DND-41 (cell line): ENCODE data around the gene ADAMTS8.

ENCODE experiments used
- EZH2 ChIP-seq: IDR thresholded peaks from 3 replicates; pipeline ENCODE4 v1.6.1; 2012; ENCODE audit warnings: borderline replicate concordance, low read depth, mild to moderate bottlenecking, moderate library complexity, low read length, inconsistent platforms; ENCODE audit not compliant: severe bottlenecking
- TF ChIP-seq, protein P1 (sequence below): IDR thresholded peaks from 2 replicates; pipeline ENCODE4 v1.5.1; 2012; ENCODE audit warnings: borderline replicate concordance, low read length, moderate library complexity, mild to moderate bottlenecking; ENCODE audit not compliant: poor library complexity, severe bottlenecking; ENCODE audit errors: extremely low read depth

DNA sequence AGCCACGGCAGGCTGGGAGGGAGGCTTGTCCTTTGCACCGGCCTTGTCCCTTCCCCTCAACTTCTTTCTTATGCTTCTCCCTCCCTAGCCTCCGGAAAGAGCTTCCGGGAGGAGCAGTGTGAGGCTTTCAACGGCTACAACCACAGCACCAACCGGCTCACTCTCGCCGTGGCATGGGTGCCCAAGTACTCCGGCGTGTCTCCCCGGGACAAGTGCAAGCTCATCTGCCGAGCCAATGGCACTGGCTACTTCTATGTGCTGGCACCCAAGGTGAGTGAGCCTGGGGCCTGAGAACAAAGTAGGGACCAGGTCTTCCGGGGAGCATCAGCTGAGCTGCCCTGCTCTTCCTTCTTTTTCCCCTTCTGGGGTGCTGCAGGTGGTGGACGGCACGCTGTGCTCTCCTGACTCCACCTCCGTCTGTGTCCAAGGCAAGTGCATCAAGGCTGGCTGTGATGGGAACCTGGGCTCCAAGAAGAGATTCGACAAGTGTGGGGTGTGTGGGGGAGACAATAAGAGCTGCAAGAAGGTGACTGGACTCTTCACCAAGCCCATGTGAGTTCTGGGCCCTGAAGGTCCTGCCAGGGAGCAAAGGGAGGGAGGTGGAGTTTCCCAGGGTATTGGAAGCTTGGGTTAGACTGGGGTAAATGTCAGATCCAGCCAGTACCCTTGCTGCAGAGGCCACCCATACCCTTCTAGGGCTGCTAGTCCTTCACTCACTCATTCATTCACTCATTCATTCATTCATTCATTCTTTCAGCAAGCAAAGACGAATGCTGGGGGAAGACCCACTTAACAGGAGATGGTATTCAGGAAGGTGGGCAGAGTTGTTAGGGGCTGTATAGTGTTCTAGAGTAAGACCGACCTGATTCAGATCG lies 42.7 kb upstream of the ADAMTS8 start:
- TF ChIP-seq, protein P1, sequence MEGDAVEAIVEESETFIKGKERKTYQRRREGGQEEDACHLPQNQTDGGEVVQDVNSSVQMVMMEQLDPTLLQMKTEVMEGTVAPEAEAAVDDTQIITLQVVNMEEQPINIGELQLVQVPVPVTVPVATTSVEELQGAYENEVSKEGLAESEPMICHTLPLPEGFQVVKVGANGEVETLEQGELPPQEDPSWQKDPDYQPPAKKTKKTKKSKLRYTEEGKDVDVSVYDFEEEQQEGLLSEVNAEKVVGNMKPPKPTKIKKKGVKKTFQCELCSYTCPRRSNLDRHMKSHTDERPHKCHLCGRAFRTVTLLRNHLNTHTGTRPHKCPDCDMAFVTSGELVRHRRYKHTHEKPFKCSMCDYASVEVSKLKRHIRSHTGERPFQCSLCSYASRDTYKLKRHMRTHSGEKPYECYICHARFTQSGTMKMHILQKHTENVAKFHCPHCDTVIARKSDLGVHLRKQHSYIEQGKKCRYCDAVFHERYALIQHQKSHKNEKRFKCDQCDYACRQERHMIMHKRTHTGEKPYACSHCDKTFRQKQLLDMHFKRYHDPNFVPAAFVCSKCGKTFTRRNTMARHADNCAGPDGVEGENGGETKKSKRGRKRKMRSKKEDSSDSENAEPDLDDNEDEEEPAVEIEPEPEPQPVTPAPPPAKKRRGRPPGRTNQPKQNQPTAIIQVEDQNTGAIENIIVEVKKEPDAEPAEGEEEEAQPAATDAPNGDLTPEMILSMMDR, result no peak
- no peak for TF ChIP-seq EZH2
